ENCODE measurements around the gene ADARB2. TPM values are rescaled to one million over a fixed set of nuclear protein-coding genes. Genes with fewer than 3 reads are reported as not detected.
"Not testable (repeated sequence)": the region's sequence is repeated elsewhere in the genome, so short reads cannot be mapped to it uniquely, and the experiment has no call there.

Gene ADARB2
- total RNA-seq, 1 experiment from 2014 or later: not detected

DNA sequence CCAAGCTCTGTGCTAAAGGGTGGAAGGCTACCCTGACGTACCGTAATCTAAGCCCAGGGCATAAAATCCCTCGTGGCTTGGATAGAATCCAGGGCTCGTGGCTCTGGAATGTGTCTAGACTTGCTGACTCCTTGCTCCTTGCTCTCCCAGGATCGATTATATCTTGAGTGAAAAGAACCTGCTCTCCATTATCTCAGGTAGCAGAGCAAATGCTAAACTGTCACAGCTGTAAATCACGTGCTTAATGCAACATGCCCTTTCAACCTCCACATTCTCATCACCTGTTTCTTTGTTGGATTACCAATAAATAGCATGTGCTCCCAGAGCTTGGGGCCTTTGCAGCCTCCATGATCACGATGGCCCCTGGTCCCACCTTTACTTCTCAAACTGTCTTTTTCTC lies 323.0 kb downstream of the ADARB2 start:
- not testable (repeated sequence) for DNase-seq (ENCODE audit: low read depth)

DNA sequence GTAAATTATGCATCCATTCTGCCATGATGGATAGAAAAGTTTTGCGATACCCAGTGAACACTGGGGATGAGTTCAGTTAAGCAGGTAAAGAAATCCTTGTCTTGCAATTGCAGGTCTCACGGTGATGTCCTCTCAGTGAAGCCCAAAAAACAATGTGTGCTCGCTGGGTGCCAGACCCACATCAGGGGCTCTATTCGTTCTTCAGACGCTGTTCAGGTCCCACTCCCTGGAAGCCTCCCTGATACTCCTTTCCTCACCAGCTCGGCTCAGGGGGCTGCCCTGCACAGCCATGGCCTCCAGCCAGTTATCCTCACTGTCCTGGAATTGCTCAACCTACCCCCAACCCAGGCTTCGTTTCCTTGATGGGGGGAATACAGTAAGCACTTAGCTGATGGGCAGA lies 323.5 kb downstream of the ADARB2 start:
- DNase-seq (ENCODE audit: low read depth): no peak

DNA sequence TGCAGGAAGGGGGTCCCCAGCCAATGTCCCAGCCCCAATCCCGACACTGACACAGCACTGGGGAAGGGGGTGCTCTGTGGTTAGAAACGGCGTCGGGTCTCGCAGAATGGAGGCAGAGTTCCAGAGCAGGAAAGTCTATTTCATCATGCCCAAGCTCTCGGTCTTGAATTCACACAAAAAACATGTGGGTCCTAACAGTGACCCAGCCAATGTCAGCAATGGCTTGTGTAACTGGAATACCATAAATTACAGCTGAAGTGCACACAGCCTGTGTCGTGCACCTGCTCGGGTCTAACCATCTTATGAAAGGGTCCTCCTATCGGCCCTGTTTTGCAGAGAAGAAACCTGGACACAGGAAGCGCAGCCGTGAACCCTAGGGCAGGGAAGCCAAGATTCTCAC lies 324.1 kb downstream of the ADARB2 start:
- DNase-seq (ENCODE audit: low read depth): no peak

DNA sequence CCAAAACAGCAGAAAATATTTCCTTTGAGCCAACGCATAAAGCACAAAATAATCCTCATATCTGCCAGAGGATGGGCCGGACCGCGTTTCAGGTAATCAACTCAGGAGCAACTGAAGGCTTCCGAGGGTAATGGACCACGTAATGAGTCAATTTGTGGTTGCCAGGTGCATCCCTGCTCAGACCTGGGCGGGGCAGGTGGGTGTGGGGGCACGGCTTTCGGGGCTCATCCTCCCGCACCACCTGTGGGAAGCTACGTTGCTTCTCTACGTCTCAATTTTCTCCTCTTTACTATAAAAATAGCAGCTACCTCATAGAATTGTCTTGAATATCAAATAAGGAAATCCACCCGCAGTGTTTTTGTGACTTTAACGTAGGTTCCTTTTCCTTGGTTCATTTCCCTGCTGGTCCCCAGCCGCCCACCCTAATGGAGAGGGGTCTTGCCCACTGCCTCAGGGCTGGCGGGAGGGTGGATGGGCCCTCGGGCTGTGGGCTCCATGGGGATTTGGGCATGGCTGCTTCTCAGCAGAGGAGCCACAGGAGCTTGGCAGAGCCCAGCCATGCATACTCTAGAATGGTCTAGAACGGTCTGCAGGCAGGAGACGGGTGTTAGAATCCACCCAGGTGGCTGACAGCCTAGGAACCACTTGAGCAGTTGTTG lies 324.7 kb downstream of the ADARB2 start:
- no peak for DNase-seq (ENCODE audit: low read depth)

DNA sequence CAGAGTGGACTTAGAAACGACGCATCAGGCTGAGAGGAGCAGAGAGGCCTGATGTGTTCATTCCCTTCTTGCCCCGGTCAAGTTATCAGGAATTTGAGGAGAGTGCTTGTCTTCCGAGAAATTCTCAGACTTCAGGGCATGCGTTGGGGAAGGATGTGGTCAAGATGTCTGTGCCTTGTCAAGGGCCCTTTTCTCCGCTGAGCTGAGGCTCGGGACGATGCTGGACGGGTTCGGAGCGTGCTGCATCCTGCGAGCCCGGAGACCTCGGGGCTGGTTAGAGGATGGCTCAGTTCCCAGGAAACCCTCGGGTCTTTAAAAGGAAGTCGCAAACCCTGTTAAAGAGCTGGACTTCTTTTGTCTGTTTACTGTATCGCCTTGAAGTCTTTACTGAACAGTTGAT lies 325.4 kb downstream of the ADARB2 start:
- DNase-seq (ENCODE audit: low read depth): no peak

DNA sequence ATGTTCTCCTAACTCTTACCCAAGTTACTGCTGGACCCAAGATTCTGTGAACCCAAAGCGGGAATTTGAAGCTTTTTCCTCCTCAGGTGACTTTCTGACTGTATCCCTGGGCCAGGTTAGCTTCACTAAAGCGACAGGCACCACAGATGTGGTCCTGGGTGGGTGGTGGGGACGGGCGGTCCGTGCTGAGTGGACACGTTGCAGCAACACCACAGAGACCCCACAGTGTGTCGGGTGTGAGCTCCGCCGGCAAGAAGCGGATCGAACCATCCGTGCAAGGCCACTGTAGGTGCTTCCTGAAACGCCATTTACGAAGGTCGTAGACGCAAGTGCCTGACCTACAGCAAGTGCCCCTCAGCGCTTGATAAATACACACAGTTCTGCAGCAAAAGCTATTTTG lies 325.9 kb downstream of the ADARB2 start:
- no peak for DNase-seq (ENCODE audit: low read depth)

DNA sequence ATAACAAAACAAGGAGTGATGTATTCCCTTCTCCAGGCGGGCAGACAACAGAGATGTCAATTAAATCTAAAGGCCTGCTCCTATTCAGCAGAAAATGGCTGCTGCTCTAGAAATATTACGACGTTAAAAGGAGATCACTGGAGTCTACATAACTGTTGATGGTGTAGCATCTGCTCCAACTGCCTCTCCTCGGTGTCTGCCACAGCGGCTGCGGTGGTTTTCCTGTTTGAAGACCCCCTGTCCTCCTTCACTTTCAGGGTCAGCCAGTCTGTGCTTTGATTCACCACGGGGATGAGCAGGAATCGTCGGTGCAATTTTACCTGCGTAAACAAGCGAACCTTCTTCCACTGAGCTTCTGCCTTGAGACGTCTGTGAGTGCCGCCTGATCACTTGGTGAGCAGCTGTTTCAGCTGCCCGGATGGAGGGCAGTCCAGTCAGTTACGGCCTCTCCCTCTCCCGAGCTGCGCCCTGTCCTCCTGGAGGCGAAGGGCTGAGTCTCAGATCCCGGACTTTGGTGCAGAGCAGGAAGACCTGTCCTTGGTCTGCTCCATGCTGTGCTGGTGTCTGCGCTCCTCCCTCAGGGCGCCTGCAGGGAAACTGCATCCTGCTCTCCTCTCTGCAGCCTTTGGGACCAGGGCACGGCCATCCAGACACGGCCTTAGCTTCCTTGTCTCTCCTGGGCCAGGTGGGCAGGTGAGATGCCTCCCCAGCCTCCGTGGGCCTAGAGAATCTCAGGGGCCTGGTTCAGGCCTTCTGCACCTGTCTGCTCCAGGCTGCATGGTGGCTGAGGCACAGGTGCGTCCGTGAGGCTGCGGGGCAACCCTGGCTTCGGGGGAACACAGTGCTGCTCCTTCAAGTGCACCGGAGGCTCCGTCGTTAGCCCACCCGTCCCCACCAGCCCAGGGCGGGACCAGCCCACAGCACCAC lies 326.6 kb downstream of the ADARB2 start:
- no peak for DNase-seq (ENCODE audit: low read depth)

DNA sequence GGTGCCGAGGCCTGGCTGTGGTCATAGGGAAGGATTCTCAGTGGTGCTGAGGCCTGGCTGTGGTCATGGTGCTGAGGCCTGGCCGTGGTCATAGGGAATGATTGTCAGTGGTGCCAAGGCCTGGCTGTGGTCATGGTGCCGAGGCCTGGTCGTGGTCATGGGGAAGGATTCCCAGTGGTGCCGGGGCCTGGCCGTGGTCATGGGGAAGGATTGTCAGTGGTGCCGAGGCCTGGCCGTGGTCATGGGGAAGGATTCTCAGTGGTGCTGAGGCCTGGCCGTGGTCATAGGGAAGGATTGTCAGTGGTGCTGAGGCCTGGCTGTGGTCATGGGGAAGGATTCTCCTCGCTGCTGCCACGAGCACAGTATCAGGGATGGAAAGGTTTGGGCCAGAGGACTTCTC lies 327.3 kb downstream of the ADARB2 start:
- no peak for DNase-seq (ENCODE audit: low read depth)

DNA sequence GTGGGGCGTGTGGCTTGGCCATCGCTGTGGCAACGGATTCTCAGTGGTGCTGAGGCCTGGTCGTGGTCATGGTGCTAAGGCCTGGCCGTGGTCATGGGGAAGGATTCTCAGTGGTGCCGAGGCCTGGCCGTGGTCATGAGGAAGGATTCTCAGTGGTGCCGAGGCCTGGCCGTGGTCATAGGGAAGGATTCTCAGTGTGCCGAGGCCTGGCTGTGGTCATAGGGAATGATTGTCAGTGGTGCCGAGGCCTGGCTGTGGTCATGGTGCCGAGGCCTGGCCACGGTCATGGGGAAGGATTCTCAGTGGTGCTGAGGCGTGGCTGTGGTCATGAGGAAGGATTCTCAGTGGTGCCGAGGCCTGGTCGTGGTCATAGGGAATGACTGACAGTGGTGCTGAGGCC lies 327.9 kb downstream of the ADARB2 start:
- DNase-seq (ENCODE audit: low read depth): no peak

DNA sequence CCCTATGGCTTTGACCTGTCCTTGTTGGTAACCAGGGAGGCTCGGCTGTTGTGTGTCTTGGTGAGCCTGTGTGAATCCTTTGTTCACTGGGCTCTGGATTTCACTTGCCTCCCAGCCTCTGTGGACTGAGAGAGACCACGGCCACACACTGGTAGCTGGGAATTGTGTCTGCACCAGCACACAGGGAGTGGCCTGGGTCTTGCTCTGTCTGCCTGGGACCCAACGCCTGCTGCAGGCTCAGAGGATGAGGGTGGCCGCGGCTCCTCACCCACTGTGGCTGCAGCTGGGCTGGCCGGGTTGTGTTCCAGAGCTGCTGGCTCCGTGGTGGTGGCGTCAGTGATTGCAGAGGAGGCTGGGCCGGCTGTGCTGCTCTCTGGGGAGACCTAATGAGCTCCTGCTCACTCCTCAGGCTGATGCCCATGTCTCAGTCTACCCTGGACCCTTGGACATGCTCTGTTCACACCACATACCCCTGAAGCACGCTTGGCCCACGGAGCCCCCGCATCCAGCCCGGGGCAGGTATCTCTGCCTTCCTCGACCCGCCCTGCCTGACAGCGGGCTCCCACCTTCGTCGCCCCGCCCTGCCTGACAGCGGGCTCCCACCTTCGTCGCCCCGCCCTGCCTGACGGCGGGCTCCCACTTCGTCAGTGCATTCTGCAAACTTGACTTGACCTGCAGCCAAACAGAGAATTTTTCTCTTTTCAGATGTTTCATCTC lies 328.5 kb downstream of the ADARB2 start:
- no peak for DNase-seq (ENCODE audit: low read depth)

DNA sequence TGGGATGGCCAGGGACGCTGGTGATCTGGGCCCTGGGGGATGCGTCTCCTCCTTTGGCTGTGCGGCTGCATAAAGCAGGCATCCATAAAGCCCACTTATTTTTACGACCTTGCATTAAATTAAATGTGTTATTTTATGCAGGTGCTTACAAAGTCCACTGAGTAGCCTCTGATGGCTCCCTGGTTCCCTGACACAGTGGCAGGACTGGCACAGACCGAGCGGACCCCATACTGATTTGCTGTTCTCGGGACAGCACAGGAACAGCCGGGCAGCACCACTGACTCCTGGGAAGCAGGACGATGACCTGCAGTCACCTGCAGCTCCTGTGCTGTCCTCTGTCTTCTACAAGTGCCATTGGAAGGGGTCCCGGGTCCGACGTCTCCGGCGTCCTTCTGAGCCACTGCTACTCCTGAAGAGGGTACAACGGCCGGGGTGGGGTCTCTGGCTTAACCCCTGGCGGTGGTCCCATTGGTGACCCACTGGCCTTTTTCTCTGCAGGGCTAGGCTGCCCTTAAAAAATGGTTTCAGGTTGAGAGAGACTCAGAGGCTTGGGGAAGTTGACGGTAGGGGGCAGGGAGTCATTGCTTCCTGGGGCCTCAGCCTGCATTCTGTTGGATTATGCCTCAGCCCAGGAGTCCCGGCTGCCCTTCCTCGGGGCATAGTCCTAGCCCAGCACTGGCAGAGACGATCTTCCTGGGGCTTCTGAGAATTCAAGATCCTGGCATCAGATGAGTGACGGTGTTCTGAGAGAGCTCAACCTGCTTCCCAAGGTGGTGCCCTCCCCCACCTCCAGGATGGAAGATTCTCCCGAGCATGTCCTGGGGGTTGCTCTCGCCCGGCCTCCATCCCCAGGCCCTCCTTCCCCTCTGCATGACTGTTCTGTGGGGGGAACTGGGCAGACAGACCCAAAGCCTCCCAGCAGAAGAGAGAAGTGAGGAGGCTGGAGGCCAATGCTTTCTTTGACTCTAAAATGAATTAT lies 330.1 kb downstream of the ADARB2 start:
- no peak for DNase-seq (ENCODE audit: low read depth)

DNA sequence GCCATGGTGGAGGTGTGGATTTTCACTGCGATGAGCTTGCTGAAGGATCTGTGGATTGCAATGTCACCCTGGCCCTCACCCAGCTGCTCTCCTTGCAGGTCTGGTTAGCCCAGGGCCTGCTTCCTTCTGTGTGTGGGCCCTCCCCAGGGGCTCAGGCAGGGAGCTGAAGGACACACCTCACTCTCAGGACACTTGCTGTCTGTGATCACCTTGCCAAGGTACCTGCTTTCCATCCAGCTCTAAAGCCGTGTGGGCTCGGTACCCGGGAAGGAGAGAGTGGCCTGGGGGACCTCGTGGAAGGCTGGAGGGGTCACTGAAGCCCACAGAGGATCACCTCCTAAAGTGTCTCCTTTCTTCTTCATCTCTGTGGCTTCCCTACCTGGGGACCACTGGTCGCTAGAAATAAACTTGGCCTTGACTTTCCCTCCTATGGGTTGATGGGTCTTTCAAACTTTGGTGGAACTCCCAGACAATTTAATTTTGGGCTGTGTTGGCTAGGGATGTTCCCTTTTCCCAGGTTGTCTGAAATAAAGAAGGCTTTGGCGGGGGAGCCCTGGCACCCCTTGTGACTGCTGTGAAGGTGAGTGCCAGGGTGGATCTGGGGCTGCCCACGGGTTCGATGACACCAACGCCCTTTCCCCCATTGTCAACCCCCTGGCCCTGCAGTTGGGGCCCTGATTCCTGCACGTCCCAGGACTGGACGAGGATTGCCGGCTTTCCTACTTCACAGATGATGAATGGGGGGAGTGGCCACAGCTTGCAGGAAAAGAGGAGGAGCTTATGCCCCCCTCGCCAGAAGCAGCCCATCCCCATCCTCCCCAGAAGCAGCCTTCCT lies 331.0 kb downstream of the ADARB2 start:
- DNase-seq (ENCODE audit: low read depth): no peak

DNA sequence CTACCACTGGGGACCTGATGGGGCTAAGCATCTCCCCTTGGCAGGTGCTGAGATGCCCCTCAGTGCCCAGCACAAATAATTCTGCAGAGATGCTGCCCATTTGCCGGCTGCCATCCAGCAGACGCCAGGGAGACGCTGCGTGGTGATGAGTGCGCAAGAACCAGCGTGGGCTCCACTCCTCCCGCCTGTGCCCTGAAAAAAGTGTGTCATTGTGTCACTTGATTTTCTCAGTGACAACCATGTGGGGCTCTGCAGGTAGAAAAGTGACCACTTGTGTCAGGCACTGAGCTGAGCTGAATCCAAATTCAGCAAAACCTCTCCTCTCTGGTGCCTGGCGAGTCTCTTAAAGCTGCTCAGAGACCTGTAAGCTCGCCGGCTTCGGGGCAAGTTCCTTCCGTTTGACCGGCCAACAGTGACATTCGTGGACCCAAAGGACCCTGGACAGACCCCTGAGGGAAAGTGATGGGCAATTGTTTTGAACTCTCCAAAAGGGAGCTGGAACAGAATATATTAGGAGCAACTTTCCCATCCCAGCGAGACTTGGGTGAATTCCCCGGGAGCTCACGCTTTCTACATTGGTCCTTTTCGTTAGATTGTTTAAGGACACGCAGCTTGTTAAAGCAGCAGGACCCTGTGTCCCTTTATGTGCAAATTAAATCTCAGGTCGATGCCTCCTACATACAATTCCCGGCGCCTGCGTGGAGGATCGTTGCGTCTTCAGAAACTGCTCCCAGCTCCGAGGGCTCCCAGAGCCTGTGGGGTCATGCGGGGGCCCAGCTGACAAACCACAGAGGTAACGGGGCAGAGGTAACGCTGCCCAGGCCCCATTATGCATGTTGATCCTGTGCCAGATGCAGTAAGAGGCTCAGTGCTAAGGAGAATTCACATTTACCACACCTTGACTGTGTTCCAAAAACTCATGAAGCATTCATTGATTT lies 332.7 kb downstream of the ADARB2 start:
- DNase-seq (ENCODE audit: low read depth): no peak

DNA sequence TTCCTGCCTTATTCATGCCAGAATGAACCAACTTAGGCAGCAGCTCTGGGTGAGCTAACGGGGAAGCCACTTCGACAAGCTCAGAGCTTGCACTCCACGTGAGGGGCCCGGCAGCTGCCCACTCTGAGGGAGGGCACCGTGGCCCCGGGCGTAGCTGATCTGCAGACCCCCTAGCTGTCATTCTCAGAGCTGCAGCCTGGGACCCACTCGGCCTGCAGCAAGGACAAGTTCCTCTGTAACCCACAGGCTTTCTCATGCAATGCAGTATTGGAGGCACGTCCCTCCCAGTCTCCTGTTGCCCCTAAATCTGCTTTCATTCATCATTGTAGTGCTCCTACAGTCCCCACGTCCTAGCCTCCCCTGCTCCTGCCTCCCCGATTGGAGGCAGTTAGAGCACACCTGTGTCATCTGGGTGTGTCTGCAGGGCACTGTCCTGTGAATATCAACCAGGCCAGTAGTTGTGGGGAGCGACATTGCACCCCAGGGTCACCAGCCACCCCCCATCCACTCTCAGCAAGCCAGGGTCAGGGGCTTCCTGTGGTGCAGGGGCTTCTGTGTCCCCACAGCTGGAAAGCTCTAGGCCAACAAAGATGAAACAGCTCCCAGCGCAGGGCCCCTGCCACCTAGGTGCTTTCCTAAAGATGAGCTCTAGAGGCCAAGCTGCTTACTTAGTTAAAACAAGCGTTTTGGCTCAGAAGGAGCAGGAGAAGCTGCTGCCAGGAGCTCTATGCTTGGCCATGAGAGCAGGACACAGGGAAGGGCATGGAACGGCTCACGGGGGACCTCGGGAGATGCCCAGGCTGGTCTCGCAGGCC lies 333.6 kb downstream of the ADARB2 start:
- no peak for DNase-seq (ENCODE audit: low read depth)

DNA sequence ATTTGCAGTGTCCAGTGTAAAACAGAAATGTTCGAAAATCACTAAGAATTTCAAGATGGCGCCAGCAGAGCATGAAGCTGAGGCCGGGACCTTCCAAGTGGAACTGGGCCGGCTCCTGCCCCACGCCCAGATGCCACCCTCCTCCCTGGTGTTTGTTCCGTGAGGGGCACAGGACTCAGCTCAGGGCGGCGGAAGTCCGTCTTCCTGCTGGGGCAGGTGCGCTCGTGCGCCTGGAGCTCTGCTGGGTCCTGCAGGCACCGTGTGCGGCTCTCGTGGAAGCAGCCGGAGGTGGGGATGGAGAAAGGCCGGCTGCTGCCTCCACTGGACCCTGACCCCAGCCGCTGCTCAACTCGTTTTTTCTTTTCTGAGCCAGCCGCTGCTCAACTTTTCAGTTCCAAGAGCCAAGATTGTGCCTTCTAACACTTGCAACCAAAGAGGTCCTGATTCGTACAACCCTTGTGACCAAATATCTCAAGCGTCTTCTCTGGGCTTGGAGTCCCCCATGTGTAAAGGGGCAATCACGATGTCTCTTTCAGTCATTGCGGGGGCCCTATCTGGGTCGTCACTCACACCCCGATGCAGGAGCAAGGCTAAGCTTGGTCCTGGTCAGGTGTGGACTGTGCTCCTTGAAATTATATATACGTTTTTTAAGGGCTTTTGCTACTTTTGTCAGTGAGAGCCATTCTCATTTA lies 334.4 kb downstream of the ADARB2 start:
- DNase-seq (ENCODE audit: low read depth): no peak

DNA sequence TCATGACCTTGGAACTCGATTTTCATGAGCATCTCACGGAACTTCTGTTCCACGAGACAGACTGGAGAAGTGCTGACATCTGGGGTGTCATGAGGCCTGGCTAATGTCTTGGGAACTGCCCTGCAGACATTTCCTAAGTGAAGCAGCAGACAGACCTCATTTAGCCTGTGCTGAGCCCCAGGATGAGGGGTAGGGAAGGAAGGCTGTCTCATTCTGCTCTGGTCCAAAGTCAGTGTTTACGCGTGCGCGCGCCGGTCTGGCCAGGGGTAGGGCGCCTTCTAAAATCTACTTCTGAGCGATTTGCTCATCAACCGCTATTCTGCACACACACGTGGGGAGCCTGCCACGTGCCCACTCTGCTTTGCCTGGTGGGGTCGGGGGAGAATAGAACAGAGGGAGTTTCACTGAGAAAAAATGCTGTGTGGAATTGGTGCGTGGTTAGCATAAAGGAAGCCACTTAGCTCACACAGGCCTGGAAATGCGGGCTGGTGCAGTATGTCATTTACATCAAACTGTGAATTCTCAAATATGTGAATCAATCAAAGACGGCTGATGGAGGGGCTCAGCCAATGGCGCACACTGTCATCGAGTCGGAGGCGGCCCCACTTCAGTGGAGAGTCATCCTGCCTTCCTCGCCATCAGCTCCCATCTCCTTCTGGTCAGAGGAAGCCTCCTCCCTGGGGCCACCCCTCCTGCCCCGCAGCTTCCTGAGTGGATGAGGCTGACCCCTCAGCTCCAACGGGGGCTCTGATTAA lies 335.1 kb downstream of the ADARB2 start:
- DNase-seq (ENCODE audit: low read depth): no peak
